ENCODE results near the gene UBAC1.
"Not testable (repeated sequence)": the region's sequence is repeated elsewhere in the genome, so short reads cannot be mapped to it uniquely, and the experiment has no call there.

UBAC1 gene

GRCh38 chr9:135976944-135977343 is 15.8 kb upstream of the UBAC1 start:
- no peak for DNase-seq

GRCh38 chr9:135976531-135976930 is 15.4 kb upstream of the UBAC1 start:
- no peak for DNase-seq

- no peak for DNase-seq
Measured at GRCh38 chr9:135975834-135976233, 14.7 kb upstream of the UBAC1 start.

- DNase-seq, result no peak
Measured at GRCh38 chr9:135974220-135974573, 13.0 kb upstream of the UBAC1 start.

GRCh38 chr9:135973277-135974219 is 12.4 kb upstream of the UBAC1 start:
- no peak for DNase-seq

GRCh38 chr9:135971892-135972291 is 10.7 kb upstream of the UBAC1 start:
- peak in 1 of 2 donors; percentile 31 for DNase-seq

- no peak for DNase-seq
Measured at GRCh38 chr9:135971111-135971766, 10.1 kb upstream of the UBAC1 start.

GRCh38 chr9:135970128-135970815 is 9.1 kb upstream of the UBAC1 start:
- no peak for DNase-seq

GRCh38 chr9:135969064-135969683 is 8.0 kb upstream of the UBAC1 start:
- no peak for DNase-seq

GRCh38 chr9:135968601-135969000 is 7.4 kb upstream of the UBAC1 start:
- DNase-seq, result no peak

GRCh38 chr9:135968083-135968476 is 6.9 kb upstream of the UBAC1 start:
- DNase-seq, result no peak

- DNase-seq, result not testable (repeated sequence)
Measured at GRCh38 chr9:135966916-135967260, 5.7 kb upstream of the UBAC1 start.

GRCh38 chr9:135965124-135965756 is 4.1 kb upstream of the UBAC1 start:
- DNase-seq, result no peak

GRCh38 chr9:135963938-135964337 is 2.8 kb upstream of the UBAC1 start:
- DNase-seq, result no peak

GRCh38 chr9:135963338-135963737 is 2.2 kb upstream of the UBAC1 start:
- DNase-seq, result no peak

- no peak for DNase-seq
Measured at GRCh38 chr9:135962696-135963307, 1.6 kb upstream of the UBAC1 start.

- DNase-seq, result peak in 1 of 2 donors; percentile 5
Measured at GRCh38 chr9:135961811-135962695, 880 bp upstream of the UBAC1 start.

- DNase-seq, result no peak
Measured at GRCh38 chr9:135960411-135961276, 529 bp downstream of the UBAC1 start.

- DNase-seq, result no peak
Measured at GRCh38 chr9:135959814-135960213, 1.4 kb downstream of the UBAC1 start.

- DNase-seq, result no peak
Measured at GRCh38 chr9:135958485-135958884, 2.7 kb downstream of the UBAC1 start.
